Naive thymus-derived CD8-positive, alpha-beta T cell (primary cell): ENCODE data around the gene SAMD8. TPM values are rescaled to one million over a fixed set of nuclear protein-coding genes. Genes with fewer than 3 reads are reported as not detected.
A peak's percentile ranks its signal among the peaks of the same experiment; 100 is the strongest.
"Not testable (repeated sequence)": the region's sequence is repeated elsewhere in the genome, so short reads cannot be mapped to it uniquely, and the experiment has no call there.

Experiments used
- ATAC-seq, 2 donors: fragments of 150-1000 bp; cut with Tn5 transposase in 1 of 2; sonication (Bioruptor Pico), chemical (Tn5 transposase) in 1 of 2; 1 replicate in 1 of 2; 2 replicates in 1 of 2; pipeline ENCODE4 v1.10.0; 2021; ENCODE audit warnings: mild to moderate bottlenecking in 2 of 2, moderate library complexity in 2 of 2
- POLR2A ChIA-PET: fragments of 350-600 bp; sonication (Branson Sonifier 250); formaldehyde crosslinking; loops from one replicate; lab custom pipeline; 2021; ENCODE audit warnings: antibody characterized with exemption; lab: Charles Lee
- DNase-seq, 10 donors: peaks; one replicate each; pipeline versions ENCODE4 v3.0.0 to v3.0.0-alpha.2; 2020 to 2022
- H3K27ac Mint-ChIP-seq, 10 donors: one replicate each; pipeline ENCODE4 v1.8.0; 2020 to 2022; ENCODE audit warnings: mild to moderate bottlenecking in 10 of 10, mixed read lengths in 10 of 10, moderate library complexity in 4 of 10, inconsistent platforms in 1 of 10
- H3K27me3 Mint-ChIP-seq, 5 donors: one replicate each; pipeline ENCODE4 v1.8.0; 2021 to 2022; ENCODE audit warnings: mixed read lengths in 5 of 5
- H3K36me3 Mint-ChIP-seq, 3 donors: one replicate each; pipeline ENCODE4 v1.8.0; 2020 to 2022; ENCODE audit warnings: mixed read lengths in 3 of 3, mild to moderate bottlenecking in 2 of 3, inconsistent platforms in 1 of 3
- H3K4me1 Mint-ChIP-seq, 4 donors: one replicate each; pipeline ENCODE4 v1.8.0; 2021 to 2022; ENCODE audit warnings: mixed read lengths in 4 of 4
- H3K4me3 Mint-ChIP-seq, 10 donors: one replicate each; pipeline ENCODE4 v1.8.0; 2020 to 2022; ENCODE audit warnings: mild to moderate bottlenecking in 10 of 10, mixed read lengths in 10 of 10, moderate library complexity in 6 of 10, inconsistent platforms in 1 of 10
- H3K9me3 Mint-ChIP-seq, 9 donors: one replicate each; pipeline ENCODE4 v1.8.0; 2020 to 2022; ENCODE audit warnings: mixed read lengths in 9 of 9, mild to moderate bottlenecking in 3 of 9, inconsistent platforms in 1 of 9, moderate library complexity in 1 of 9
- polyA plus RNA-seq, 3 donors: library from polyadenylated mRNA; unstranded; fragments of 300-500 nt; fragmentation: Illumina TruSeq; gene quantifications; one replicate each; pipeline ENCODE4 v1.2.3, GENCODE V29; 2021
- total RNA-seq, 8 experiments: library from RNA in 2 of 8; stranded (reverse) in 2 of 8; gene quantifications; one replicate each; pipeline ENCODE4 v1.2.3 and lab custom pipeline; 2021 to 2026

SAMD8 gene
- total and polyA plus RNA-seq, 5 experiments from 2014 or later = 6.3 to 23.9 (median 10.6) TPM

DNA sequence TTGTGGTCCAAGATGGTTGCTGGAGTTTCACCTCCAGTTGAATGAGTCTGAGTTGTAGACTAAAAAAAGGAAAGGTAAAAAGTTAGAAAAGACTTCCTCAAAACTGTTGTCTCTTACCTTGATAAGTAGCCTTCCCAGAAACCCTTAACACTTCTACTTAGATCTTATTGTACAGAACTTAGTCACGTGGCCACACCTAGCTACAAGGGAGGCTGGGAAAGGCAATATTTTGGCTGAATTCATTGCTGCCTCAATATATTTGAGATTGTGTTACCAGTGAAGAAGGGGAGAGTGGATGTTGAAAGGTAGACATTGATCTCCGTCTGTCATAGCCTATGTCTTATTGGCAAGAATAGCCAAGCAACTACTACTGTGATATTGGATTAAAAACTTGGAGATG, 63.6 kb downstream of the SAMD8 start:
- no peak for ATAC-seq

GRCh38 chr10:75176046-75176445, 64.6 kb downstream of the SAMD8 start:
- Mint-ChIP-seq H3K36me3 (peaks cover 10 to 49% (median 17%) of the 10 kb centered on the region in 3 donors), H3K4me1 (peaks cover 3 to 23% (median 11%) of the 10 kb centered on the region in 4 donors), H3K4me3 (no peak overlapping the region), H3K27ac (peak overlapping the region in 2 of 10 donors; percentile 3 to 4), H3K27me3 (no peaks in the 10 kb centered on the region), H3K9me3 (no peaks in the 10 kb centered on the region)
- DNase-seq (no peak), ATAC-seq (no peak)
- POLR2A ChIA-PET = no interaction called here

More for the DNA sequence above, 63.6 kb downstream of the SAMD8 start:
- no peak for DNase-seq
- POLR2A ChIA-PET = interaction anchor here (0.6 kb wide), 1 partner anchor 989 kb away, joined by 3 read pairs; no protein-coding TSS in a partner anchor
- H3K27ac Mint-ChIP-seq = peak overlapping the region in 4 of 10 donors; percentile 26 to 70 (median 45)
- H3K9me3 Mint-ChIP-seq = no peaks in the 10 kb centered on the region
- H3K27me3 Mint-ChIP-seq = no peaks in the 10 kb centered on the region
- H3K4me1 Mint-ChIP-seq = peaks cover 3 to 26% (median 13%) of the 10 kb centered on the region in 4 donors
- no peak overlapping the region for H3K4me3 Mint-ChIP-seq
- peaks cover 10 to 48% (median 16%) of the 10 kb centered on the region in 3 donors for H3K36me3 Mint-ChIP-seq

DNA sequence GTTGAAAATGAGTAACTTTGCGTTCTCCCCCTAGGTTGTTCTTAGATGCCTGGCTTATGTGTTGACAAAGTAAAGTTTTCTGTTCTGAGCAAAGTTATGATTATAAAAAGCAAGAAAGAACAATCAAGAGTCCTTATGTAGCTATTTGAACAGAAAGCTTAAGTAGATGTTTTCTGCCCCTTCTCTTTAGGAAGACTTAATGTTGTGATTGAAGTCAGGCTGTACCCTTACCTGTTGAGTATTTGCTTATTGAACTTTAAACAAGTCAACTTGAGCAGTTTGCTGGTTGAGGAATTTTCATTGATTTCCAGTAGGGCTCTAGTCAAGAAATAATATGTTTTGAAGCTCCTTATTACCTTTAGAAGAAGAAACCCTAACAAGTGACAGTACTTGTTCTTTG, 65.3 kb downstream of the SAMD8 start:
- POLR2A ChIA-PET = no interaction called here
- Mint-ChIP-seq H3K9me3 (no peaks in the 10 kb centered on the region), H3K27ac (no peak overlapping the region), H3K36me3 (peaks cover 10 to 51% (median 17%) of the 10 kb centered on the region in 3 donors), H3K4me1 (peaks cover 3 to 23% (median 11%) of the 10 kb centered on the region in 4 donors), H3K4me3 (no peak overlapping the region), H3K27me3 (no peaks in the 10 kb centered on the region)
- DNase-seq (no peak), ATAC-seq (no peak)

DNA sequence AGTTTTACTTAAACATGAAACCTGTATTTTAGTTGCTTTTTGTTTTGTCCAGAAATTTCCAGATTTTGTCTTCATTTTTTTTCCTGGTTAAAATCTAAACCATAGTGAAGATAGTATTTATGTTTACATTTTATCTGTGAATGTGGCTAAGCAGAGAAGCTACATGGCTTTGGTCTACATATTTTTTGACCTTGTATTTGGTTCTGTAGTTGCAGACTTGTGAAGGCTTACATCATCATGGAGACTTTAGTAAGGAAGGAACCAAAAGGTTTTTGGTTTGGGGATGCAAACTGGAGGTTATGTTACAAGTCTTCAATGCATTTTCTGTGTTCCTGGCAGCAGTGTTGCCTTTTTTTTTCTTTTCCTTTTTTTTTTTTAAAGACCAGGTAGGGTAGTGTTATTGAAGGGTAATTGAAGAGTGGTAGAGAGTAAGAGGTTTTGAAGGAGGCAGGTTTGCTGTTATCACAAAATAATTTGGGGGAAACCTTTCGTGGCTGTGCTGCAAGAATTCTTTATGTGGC, 68.3 kb downstream of the SAMD8 start:
- Mint-ChIP-seq H3K27me3 (no peaks in the 10 kb centered on the region), H3K4me1 (peaks cover 4 to 21% (median 11%) of the 10 kb centered on the region in 4 donors), H3K36me3 (peaks cover 10 to 43% (median 17%) of the 10 kb centered on the region in 3 donors), H3K9me3 (no peaks in the 10 kb centered on the region), H3K27ac (peak overlapping the region in 1 of 10 donors; percentile 43), H3K4me3 (no peak overlapping the region)
- POLR2A ChIA-PET = interaction anchor here (0.7 kb wide), 1 partner anchor 32 kb away, joined by 3 read pairs; no protein-coding TSS in a partner anchor
- ATAC-seq (no peak), DNase-seq (no peak)

- H3K4me1 Mint-ChIP-seq = peaks cover 4 to 16% (median 9%) of the 10 kb centered on the region in 4 donors
- DNase-seq = no peak
- no peaks in the 10 kb centered on the region for H3K27me3 Mint-ChIP-seq
- no peaks in the 10 kb centered on the region for H3K9me3 Mint-ChIP-seq
- POLR2A ChIA-PET = no interaction called here
- H3K27ac Mint-ChIP-seq = no peak overlapping the region
- H3K36me3 Mint-ChIP-seq = peaks cover 10 to 38% (median 13%) of the 10 kb centered on the region in 3 donors
- no peak for ATAC-seq
- no peak overlapping the region for H3K4me3 Mint-ChIP-seq
These were observed 69.1 kb downstream of the SAMD8 start for GRCh38 chr10:75180592-75180991.

GRCh38 chr10:75181073-75181472, 69.6 kb downstream of the SAMD8 start:
- Mint-ChIP-seq H3K27me3 (no peaks in the 10 kb centered on the region), H3K4me3 (no peak overlapping the region), H3K9me3 (no peaks in the 10 kb centered on the region), H3K36me3 (peaks cover 8 to 35% (median 11%) of the 10 kb centered on the region in 3 donors), H3K4me1 (peaks cover 4 to 16% (median 7%) of the 10 kb centered on the region in 4 donors), H3K27ac (no peak overlapping the region)
- ATAC-seq = no peak
- no peak for DNase-seq
- POLR2A ChIA-PET = no interaction called here

DNA sequence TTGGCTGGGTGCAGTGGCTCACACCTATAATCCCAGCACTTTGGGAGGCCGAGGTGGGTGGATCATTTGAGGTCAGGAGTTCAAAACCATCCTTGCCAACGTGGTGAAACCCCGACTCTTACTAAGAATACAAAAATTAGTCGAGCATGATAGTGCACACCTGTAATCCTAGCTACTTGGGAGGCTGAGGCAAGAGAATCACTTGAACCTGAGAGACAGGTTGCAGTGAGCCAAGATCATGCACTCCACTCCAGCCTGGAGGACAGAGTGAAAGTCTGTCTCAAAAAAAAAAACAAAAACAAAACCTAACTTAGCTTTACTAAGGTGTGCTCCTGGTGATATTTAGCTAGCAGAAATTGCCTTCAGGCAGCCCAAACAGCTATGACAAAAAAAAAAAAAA, 74.9 kb downstream of the SAMD8 start:
- DNase-seq (no peak), ATAC-seq (no peak)
- Mint-ChIP-seq H3K9me3 (no peaks in the 10 kb centered on the region), H3K27ac (peak overlapping the region in 6 of 10 donors; percentile 67 to 88 (median 76)), H3K4me1 (peaks cover 5 to 18% (median 6%) of the 10 kb centered on the region in 4 donors), H3K4me3 (no peak overlapping the region), H3K27me3 (no peaks in the 10 kb centered on the region), H3K36me3 (peaks cover 0 to 7% (median 0%) of the 10 kb centered on the region in 3 donors)
- POLR2A ChIA-PET = interaction anchor here (0.5 to 3.6 kb wide), 6 partner anchors 12 to 75 kb away, joined by 3 to 56 read pairs (median 11); partner anchors contain the start of genes COMTD1, SAMD8 and VDAC2

DNA sequence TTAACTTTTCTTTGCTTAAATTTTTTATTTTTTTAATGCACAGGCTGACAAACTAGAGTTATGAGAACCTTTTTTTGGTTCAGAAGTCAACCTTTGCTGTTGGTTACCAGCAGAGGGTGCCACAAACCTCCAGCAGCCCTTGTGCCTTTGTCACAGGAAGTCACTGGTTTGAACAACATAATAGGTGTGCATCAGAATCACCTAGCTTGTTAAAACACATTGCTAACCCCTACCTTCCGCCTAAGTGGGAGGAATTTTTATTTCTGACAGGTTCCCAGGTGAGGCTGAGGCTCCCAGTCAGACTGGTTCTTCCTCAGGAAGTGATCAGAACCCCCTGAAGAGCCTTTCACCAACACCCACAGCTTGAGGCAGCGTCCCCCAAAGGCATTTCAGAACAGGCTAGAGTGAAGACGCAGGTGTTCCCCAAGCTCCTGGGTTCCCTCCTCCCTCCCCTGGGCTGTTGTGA, 76.5 kb downstream of the SAMD8 start:
- no peaks in the 10 kb centered on the region for H3K27me3 Mint-ChIP-seq
- POLR2A ChIA-PET = interaction anchor here (0.5 to 3.6 kb wide), 8 partner anchors 17 to 85 kb away, joined by 3 to 56 read pairs (median 6); partner anchors contain the start of genes COMTD1, SAMD8 and VDAC2
- no peaks in the 10 kb centered on the region for H3K9me3 Mint-ChIP-seq
- ATAC-seq (peak; percentile 97 to 99), DNase-seq (peak; percentile 37 to 87 (median 76))
- H3K36me3 Mint-ChIP-seq = peaks cover 0 to 2% (median 1%) of the 10 kb centered on the region in 3 donors
- peak overlapping the region; percentile 83 to 98 (median 95) for H3K27ac Mint-ChIP-seq
- H3K4me3 Mint-ChIP-seq = peak overlapping the region in 6 of 10 donors; percentile 26 to 68 (median 50)
- H3K4me1 Mint-ChIP-seq = peaks cover 6 to 14% (median 6%) of the 10 kb centered on the region in 4 donors

DNA sequence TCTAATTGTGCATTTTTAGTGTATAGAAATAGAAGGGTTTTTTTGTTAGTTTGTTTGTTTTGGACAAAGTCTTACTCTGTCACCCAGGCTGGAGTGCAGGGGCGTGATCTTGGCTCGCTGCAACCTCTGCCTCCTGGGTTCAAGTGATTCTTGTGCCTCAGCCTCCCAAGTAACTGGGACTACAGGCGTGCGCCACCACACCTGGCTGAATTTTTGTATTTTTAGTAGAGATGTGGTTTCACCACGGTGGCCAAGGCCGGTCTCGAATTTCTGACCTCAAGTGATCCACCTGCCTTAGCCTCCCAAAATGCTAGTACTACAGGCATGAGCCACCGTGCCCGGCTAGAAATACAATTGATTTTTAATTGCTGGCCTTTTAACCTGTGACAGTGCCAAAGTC, 77.1 kb downstream of the SAMD8 start:
- H3K27me3 Mint-ChIP-seq, H3K9me3 Mint-ChIP-seq, ATAC-seq, H3K36me3 Mint-ChIP-seq: not testable (repeated sequence)
- Mint-ChIP-seq H3K4me1 (peaks cover 5 to 14% (median 6%) of the 10 kb centered on the region in 4 donors), H3K4me3 (peak overlapping the region in 1 of 10 donors; percentile 52), H3K27ac (peak overlapping the region; percentile 83 to 98 (median 95))
- POLR2A ChIA-PET = interaction anchor here (0.9 to 3.6 kb wide), 7 partner anchors 17 to 77 kb away, joined by 3 to 56 read pairs (median 8); partner anchors contain the start of genes COMTD1, SAMD8 and VDAC2
- DNase-seq = peak in 1 of 10 donors; percentile 3

DNA sequence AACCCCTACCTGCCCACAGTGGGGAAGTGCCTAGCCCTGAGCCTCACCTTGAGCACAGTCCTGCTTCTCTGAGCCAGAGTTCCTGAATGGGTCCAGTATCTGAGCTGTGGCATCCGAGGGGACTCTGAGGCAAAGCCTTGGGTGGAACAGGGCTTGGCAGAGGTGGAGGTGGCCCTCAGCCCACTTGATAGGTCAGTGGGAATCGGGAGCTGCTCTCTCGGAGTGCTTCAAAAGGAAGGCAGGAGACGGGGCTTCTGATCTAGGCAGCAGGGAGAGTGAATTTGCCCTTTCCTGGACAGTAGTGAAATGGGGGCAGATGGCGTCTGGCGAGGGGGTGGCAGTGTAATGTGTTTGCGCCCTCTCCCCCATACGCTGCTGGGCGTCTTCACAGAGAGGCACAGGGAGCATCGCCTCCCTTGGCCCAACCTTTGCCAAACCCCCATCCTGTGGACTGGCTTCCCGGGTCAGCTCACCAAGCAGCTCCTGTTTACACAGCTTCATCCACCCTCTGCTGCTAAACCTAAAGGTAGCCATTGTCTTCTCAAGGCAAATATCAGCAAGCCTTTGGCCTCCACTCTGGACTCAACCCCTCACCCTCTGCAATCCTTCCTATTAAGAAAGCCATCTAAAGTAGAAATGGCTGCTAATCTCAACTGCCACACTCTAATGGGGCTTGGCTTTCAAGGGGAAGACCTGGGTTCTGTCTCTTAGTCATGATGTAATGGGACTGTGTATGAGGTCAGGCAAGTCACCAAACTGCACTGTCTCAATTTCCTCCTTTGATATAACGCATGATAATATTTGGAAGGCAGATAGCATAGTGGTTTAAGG, 78.0 kb downstream of the SAMD8 start:
- Mint-ChIP-seq H3K4me3 (peak overlapping the region in 1 of 10 donors; percentile 30), H3K9me3 (no peaks in the 10 kb centered on the region), H3K4me1 (peaks cover 5 to 14% (median 6%) of the 10 kb centered on the region in 4 donors), H3K27me3 (no peaks in the 10 kb centered on the region), H3K27ac (peak overlapping the region in 6 of 10 donors; percentile 21 to 95 (median 46)), H3K36me3 (peaks cover 0 to 2% (median 1%) of the 10 kb centered on the region in 3 donors)
- ATAC-seq (no peak), DNase-seq (no peak)
- POLR2A ChIA-PET = interaction anchor here (1.7 to 3.6 kb wide), 3 partner anchors 21 to 78 kb away, joined by 8 to 56 read pairs (median 9); partner anchors contain the start of genes SAMD8 and VDAC2

- Mint-ChIP-seq H3K27ac (peak overlapping the region in 3 of 10 donors; percentile 34 to 41 (median 38)), H3K4me3 (no peak overlapping the region), H3K36me3 (peaks cover 0 to 1% (median 0%) of the 10 kb centered on the region in 3 donors), H3K27me3 (no peaks in the 10 kb centered on the region), H3K4me1 (peaks cover 5 to 14% (median 6%) of the 10 kb centered on the region in 4 donors), H3K9me3 (no peaks in the 10 kb centered on the region)
- ATAC-seq = no peak
- POLR2A ChIA-PET = interaction anchor here (2.1 kb wide), 1 partner anchor 10 kb away, joined by 5 read pairs; no protein-coding TSS in a partner anchor
- DNase-seq = no peak
These were observed 80.5 kb downstream of the SAMD8 start for GRCh38 chr10:75191821-75192568.
